C4-2B (cell line): ENCODE results near the gene SHISA6.

Experiments
- ZFX ChIP-seq: fragments of 450-650 bp; IDR thresholded peaks from 2 replicates; pipeline ENCODE4 v1.6.1; 2017
- TF ChIP-seq, protein P1 (sequence below): fragments of 450-650 bp; conservative IDR thresholded peaks from 2 replicates; pipeline ENCODE4 v1.5.1; 2017; ENCODE audit warnings: mild to moderate bottlenecking

- TF ChIP-seq, protein P1, sequence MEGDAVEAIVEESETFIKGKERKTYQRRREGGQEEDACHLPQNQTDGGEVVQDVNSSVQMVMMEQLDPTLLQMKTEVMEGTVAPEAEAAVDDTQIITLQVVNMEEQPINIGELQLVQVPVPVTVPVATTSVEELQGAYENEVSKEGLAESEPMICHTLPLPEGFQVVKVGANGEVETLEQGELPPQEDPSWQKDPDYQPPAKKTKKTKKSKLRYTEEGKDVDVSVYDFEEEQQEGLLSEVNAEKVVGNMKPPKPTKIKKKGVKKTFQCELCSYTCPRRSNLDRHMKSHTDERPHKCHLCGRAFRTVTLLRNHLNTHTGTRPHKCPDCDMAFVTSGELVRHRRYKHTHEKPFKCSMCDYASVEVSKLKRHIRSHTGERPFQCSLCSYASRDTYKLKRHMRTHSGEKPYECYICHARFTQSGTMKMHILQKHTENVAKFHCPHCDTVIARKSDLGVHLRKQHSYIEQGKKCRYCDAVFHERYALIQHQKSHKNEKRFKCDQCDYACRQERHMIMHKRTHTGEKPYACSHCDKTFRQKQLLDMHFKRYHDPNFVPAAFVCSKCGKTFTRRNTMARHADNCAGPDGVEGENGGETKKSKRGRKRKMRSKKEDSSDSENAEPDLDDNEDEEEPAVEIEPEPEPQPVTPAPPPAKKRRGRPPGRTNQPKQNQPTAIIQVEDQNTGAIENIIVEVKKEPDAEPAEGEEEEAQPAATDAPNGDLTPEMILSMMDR = no peak; the same call in 1 of the 2 replicates
- TF ChIP-seq ZFX = no peak
These were observed 10.6 kb downstream of the SHISA6 start for GRCh38 chr17:11251561-11252107.
